H1 (cell line): ENCODE measurements around the gene PKN1. TPM values are rescaled to one million over a fixed set of nuclear protein-coding genes. Genes with fewer than 3 reads are reported as not detected.

Experiments
- RNF2 ChIP-seq: fragments of 200-900, 300-1000 bp; sonication (generic); IDR thresholded peaks from 2 replicates; pipeline ENCODE4 v1.7.1; 2016; ENCODE audit warnings: borderline replicate concordance, low read depth, mild to moderate bottlenecking, antibody characterized with exemption, low read length; ENCODE audit not compliant: poor library complexity, severe bottlenecking; ENCODE audit errors: missing control alignments
- RXRA ChIP-seq: IDR thresholded peaks from 2 replicates; pipeline ENCODE4 v1.6.1; 2011; ENCODE audit warnings: low read depth, mild to moderate bottlenecking, low read length, moderate library complexity; ENCODE audit not compliant: insufficient read depth
- SIN3A ChIP-seq, 2 experiments: IDR thresholded peaks in 1 of 2; conservative IDR thresholded peaks in 1 of 2; 2 replicates each; pipeline ENCODE4 v1.6.1; 2011 to 2012; ENCODE audit warnings: low read length in 2 of 2, improper control_type of control experiment in 1 of 2, low read depth in 1 of 2, mild to moderate bottlenecking in 1 of 2
- polyA plus RNA-seq, 7 experiments: library from polyadenylated mRNA; depleted of rRNA in 3 of 7; stranded (reverse) in 5 of 7; unstranded in 2 of 7; fragments of >200 nt in 5 of 7; fragments of 200-250 nt in 2 of 7; gene quantifications; 1 replicate in 5 of 7; 2 replicates in 1 of 7; 4 replicates in 1 of 7; pipeline versions ENCODE4 v1.2.1 to v1.2.3, GENCODE V29; 2011 to 2013; ENCODE audit warnings: missing spikeins in 2 of 7, mixed read lengths in 2 of 7
- total RNA-seq: library from RNA; stranded (reverse); fragmentation: NEBNext Ultra II Directional; extraction: Animal tissue kit (Norgen Biotek cat#: 25700); gene quantifications from 2 replicates; pipeline ENCODE4 v1.2.1, GENCODE V29; 2021

Gene PKN1
- total and polyA plus RNA-seq, 2 of the 8 experiments (the other 6 are each of a cell fraction or from before 2014, with no cell fraction given) = 65.2 to 162 TPM

DNA sequence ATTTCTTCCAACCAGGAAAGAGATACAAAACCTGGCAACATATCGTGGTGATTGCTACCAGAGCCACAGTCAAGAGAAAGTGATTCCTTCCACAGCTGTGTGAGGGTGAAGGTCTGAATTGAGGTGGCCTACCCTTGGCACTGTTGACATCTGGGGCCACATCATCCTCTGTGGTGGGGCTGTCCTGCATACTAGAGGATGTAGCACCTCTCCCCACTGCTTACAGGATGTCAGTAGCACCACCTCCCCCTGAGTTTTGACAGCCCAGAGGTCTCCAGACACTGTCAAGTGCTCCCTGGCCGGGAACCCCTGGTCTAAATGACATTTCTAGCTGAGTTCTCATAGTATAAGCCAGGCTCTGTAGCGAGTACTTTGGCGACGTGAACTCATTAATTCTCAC is 26.6 kb downstream of the PKN1 start (continued):
- TF ChIP-seq RXRA (no peak), RNF2 (no peak), SIN3A (conservative IDR thresholded peaks at IDR 0.05 in 1 of 2, IDR thresholded peaks at IDR 0.05 in 1 of 2; ENCODE audit: low read depth in 1 of 2, low read length in 2 of 2) (no peak)
